HG03439 (cell line): Measurements from ENCODE around the gene OR52H1.

Experiments used
- ATAC-seq: cut with Tn5 transposase; IDR thresholded peaks from one replicate; pipeline ENCODE4 v1.9.1; 2021; ENCODE audit warnings: mild to moderate bottlenecking, moderate library complexity; ENCODE audit not compliant: unreplicated experiment

Gene OR52H1

GRCh38 chr11:5534046-5534445 is 14.3 kb downstream of the OR52H1 start:
- no peak for ATAC-seq

GRCh38 chr11:5531053-5531831 is 17.1 kb downstream of the OR52H1 start:
- no peak for ATAC-seq

GRCh38 chr11:5528495-5528894 is 19.8 kb downstream of the OR52H1 start:
- no peak for ATAC-seq

GRCh38 chr11:5527716-5528115 is 20.6 kb downstream of the OR52H1 start:
- no peak for ATAC-seq

GRCh38 chr11:5524756-5525155 is 23.6 kb downstream of the OR52H1 start:
- no peak for ATAC-seq

GRCh38 chr11:5522308-5522707 is 26.0 kb downstream of the OR52H1 start:
- ATAC-seq, result no peak

- no peak for ATAC-seq
These were observed 26.8 kb downstream of the OR52H1 start for GRCh38 chr11:5521540-5521939.

- no peak for ATAC-seq
These were observed 31.7 kb downstream of the OR52H1 start, which contains the start of gene UBQLNL for GRCh38 chr11:5516599-5516998. UBQLNL (minus strand) TSS chr11:5516699; CDS start chr11:5516441, 258 bp downstream.

GRCh38 chr11:5514841-5515240 is 33.5 kb downstream of the OR52H1 start:
- ATAC-seq, result no peak

GRCh38 chr11:5509803-5510202 is 38.5 kb downstream of the OR52H1 start, which contains the start of gene UBQLN3:
UBQLN3 (minus strand) TSS chr11:5509957; CDS start chr11:5509558, 399 bp downstream.
- no peak for ATAC-seq

GRCh38 chr11:5508605-5509004 is 39.7 kb downstream of the OR52H1 start:
- no peak for ATAC-seq

GRCh38 chr11:5507933-5508305 is 40.4 kb downstream of the OR52H1 start:
- ATAC-seq, result no peak

GRCh38 chr11:5507177-5507932 is 41.0 kb downstream of the OR52H1 start:
- no peak for ATAC-seq

GRCh38 chr11:5505363-5506048 is 42.8 kb downstream of the OR52H1 start:
- ATAC-seq, result no peak

- no peak for ATAC-seq
These were observed 43.9 kb downstream of the OR52H1 start for GRCh38 chr11:5504403-5504921.

GRCh38 chr11:5500393-5500801 is 47.9 kb downstream of the OR52H1 start:
- no peak for ATAC-seq

- no peak for ATAC-seq
These were observed 48.7 kb downstream of the OR52H1 start for GRCh38 chr11:5499671-5500070.
